HepG2 (cell line): ENCODE data around the gene NCOA3.

ENCODE experiments used
- GABPB1 ChIP-seq: IDR thresholded peaks from 2 replicates; pipeline ENCODE4 v1.6.1; 2016; ENCODE audit warnings: mild to moderate bottlenecking, missing genetic modification reagents, moderate library complexity, missing compliant biosample characterization
- TAF1 ChIP-seq: sonication (generic); formaldehyde crosslinking; IDR thresholded peaks from 2 replicates; pipeline ENCODE4 v1.4.0; 2020; ENCODE audit warnings: missing genetic modification reagents

- TF ChIP-seq TAF1 (CRISPR knock-in tag) (no peak), GABPB1 (no peak)
Observed at GRCh38 chr20:47509104-47509661, 7.5 kb downstream of the NCOA3 start.
